Measurements from ENCODE around the gene STIM2.
"Not testable (repeated sequence)": the region's sequence is repeated elsewhere in the genome, so short reads cannot be mapped to it uniquely, and the experiment has no call there.

Gene STIM2

DNA sequence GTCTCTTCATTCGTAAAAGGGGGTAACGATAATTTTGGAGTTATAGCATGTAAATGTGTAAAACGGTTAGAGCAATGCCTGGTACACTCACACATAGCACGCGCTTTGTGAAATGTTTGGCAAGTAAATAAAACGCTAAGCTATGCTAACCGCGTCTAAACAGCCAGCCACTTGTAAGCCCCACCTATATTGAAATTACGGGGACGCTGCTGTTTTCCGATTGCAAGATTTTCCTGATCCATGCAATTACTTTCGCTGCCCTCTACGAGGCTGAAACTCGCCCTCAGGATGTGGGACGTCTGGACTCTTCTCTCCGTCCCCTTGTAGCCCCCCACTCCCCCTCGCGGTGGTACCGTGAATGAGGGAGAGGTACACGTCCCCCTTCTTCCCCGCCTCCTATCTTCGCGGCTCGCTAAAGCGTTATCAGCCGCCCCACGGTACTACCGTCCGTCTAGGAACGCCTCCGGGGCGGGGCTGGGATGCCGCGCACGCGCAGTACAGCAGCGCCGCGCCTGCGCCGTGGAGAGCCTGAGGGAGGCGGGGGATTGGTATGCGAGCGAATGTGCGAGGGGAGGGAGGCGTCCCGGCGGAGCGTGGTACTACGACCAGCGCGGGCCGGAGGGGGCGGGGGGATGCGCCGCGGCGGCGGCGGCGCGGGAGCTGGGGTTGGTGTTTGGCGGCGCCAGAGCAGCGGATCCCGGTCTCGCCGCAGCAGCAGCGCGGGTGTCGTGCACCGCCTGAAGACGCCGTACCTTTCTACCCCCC is at the start of gene STIM2:
TSS of gene STIM2 (plus strand) at position 685 of the 765 bp plus-strand sequence.
- DNase-seq: peak; percentile 72 to 99 (median 97)

DNA sequence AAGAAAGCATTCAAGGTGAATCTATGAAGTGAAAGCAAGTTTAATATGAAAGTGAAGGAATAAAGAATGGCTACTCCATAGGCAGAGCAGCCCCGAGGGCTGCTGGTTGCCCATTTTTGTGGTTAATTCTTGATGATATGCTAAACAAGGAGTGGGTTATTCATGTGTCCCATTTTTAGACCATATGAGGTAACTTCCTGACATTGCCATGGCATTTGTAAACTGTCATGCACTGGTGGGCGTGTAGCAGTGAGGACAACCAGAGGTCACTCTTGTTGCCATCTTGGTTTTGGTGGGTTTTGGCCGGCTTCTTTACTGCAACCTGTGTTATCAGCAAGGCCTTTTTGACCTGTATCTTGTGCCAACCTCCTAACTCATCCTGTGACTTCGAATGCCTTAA is 49.1 kb upstream of the STIM2 start:
- not testable (repeated sequence) for DNase-seq

DNA sequence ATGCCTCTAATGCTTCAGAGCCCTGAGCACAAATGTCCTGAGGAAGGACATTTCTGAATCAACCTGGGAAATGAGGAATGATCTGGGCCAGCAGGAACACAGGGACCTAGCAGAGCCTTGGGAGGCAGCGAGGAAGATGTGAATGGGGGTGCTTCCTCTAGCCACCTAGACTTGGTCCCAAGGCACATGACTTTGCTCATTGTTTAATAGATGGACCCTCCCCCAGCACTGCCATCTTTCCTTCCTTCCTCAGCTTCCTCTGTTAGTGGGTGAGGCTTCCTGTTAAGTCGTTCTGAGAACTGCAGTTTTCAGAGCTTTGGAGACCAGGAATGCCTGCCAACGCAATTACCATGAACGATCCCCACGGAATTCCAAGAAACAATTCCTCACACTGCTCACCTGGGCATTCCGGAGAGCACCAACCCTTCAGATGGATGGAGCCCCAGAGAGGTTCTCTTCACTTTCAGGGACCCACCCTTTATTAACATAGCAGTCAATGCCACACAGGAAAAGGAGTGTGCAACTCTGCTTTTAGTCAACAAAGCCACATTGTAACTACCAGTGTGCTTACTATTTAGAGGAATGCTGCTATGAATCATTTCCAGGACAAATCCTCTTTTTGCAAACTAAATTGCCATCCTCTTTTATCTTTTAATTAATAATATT is 48.5 kb upstream of the STIM2 start:
- no peak for DNase-seq

DNA sequence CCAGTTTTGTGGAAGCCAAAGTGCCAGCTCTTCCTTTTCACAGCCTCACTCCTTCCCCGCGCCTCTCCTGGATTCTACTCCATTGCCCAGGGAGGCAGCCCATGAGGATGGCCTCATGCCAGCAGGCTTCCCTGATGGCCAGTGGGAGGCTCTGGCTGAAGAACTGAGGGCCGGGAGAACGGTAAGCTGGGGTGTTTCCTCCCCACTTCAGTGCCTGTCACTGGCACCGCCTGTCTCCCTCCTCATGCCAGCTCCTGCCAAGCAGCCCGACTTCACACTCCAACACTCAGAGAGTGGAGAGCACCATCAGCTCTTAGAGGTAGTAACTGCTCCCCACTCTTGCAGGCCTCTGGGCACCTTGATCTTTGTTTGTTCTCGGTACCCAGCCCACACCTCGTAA is 46.9 kb upstream of the STIM2 start:
- peak in 3 of 56 donors; percentile 6 to 46 (median 8) for DNase-seq

DNA sequence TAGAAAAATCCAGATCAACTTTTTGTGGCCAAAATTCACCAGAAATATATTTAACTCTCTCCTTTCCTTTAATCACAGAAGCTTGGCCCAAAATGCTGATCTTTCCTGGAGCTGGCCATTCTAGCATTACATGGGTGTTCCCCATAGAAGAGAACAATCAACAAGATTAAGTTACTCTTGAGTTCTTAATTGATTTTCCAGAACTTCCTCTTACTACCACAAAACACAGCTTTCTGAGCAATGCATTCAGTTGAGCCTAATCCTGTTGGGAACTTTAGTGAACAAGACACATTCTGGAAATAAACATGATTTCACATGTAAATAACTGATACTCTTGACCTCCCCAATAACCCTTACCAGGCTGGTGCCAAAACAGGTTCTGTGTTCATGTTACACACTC is 45.4 kb upstream of the STIM2 start:
- no peak for DNase-seq

DNA sequence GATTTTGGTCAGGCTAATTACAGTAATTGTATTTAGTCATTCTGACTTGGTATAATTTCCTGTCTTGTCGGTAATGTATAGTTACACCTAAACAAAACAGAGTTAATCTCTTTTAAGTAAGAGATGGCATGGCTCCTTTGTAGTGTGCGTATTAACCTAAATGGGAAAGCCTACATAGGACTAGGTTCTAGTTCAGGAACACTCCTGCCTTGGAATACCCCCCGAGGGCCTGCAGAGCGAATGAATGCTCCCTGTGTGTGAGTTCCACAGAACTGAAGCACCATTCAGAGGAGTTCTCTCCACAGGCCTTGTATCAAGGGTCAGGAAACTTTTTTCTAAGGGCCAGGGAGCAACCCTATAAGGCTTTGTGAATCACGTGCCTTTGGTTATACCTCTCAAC is 44.9 kb upstream of the STIM2 start:
- no peak for DNase-seq

DNA sequence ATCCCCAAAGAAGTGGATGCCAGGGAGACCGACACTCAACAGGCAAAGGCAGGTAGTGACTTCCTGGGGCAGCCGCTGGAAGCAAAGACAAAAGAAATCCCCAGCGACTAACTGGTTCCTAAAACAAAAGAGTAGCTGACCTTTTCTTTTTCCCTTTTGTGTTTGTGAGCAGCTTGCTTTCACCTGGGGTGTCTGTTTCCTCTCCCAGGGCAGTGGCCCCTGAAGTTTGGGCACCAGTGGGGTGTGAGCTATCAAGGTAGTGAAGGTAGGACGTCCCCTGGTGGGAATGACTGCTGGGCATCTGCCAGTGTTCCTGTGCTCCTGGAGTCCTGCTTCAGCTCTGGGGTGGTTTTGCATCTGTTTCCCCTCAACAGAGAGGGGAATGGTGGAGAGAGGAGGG is 41.6 kb upstream of the STIM2 start:
- no peak for DNase-seq

DNA sequence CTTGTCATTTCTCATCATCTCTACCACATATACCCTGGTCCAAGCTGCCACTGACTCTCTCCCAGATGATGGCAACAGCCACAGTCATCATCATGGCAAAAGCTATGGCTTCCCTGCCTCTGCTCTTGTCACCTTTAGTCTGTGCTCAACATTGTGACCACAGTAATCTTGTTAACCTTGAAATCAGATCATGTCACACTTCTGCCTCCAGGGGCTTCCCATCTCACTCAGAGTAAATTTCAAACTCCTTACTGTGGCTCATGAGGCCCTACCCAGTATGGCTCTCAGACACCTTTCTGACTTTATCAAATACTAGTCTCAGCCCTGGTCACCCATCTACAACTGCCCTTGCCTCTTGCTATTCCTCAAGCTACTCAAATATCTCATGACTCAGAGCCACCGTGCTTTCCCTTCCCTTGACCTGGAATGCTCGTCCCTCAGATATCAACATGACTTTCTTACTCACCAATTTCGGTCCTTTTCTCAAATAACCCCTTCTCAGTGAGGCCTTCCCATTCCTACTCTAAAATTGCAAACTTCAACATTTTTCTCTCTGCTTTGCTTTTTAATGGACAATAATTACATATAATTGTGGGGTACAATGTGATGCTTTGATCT is 41.1 kb upstream of the STIM2 start:
- DNase-seq: no peak

DNA sequence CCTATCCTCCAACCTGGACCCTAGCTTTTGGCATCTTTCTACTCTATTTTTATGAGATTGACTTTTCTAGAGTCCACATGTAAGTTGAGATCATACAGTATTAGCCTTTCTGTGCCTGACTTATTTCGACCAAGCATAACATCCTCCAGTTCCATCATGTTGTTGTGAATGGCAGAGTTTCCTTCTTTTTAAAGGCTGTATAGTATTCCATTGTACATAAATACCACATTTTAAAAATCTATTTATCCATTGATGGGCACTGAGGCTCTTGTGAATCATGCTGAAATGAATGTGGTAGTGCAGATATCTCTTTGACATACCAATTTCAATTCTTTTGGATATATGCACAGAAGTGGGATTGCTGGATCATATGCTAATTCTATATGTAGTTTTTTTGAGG is 40.3 kb upstream of the STIM2 start:
- no peak for DNase-seq

DNA sequence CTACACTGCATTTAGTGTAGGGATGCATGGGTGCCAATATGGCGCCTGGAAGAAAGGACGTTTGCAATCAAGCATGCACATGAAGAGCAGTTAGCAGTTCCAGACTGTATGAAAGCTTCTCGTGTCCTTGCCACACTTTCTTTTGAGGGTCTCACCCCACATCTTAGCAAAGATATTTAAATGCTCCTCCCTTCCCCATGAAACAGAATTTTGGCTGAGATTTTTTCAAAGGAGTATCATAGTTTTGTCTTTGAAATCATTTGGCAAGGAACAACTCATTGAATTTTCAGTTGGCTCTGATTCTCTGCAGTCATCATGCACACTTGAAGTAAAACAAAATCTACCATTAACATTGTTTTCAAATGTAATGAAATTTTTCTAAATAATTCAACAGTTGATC is 39.6 kb upstream of the STIM2 start:
- no peak for DNase-seq

DNA sequence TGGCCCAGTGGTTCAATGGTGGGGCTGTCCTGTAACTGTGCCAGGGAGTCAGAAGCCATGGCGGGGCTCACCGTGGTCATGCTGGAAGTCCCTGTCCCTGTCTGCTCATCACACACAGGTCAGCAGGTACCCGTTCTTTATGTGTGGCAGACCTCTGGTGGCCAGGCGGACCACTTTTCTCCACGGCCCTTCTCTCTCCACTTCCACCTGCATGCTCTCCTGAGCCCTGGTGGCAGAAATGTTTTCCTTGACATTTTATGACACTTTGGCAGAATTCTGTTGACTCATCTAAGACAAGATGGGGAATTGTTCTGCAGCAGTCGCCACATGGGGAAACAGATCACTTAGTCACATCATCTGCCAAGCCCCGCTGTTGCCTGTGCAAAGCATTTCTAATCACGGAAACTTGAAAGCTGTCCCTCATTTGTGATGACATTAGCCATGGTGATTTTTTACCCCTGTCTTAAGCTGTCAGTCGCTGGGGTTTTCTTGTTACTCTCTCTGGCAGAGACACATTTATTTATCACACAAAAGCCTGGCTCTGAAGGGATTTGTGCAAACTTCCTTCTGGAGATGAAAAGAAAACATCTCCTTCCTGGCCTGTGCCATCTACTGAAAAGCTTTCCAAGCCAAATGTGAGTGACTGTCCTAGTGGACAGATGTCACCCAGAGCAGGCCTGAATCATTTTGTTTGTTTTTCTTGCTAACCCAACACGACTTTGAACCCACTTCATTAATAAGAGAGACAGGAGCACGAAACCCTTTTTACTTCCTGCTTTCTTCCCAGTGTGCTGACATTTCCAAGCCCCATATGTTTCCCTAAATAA is 38.8 kb upstream of the STIM2 start:
- no peak for DNase-seq

DNA sequence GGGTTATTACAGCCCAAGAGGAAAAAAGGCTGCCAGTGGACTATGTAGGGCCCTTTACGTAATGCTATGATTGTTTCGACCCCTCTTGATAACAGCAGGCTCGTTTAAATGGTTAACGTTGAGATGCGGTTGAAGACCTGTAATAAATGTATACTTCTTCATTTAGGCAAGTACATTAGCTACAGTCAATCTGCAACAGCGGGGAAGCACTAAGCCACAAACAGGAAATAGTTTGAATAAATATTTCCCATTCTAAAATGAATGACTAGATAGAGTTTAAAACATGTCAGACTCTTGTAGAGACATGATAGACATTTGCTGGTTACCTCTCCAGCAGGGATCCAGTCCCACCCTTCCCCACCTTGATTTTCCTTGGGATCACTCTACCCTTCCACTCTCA is 38.1 kb upstream of the STIM2 start:
- no peak for DNase-seq

DNA sequence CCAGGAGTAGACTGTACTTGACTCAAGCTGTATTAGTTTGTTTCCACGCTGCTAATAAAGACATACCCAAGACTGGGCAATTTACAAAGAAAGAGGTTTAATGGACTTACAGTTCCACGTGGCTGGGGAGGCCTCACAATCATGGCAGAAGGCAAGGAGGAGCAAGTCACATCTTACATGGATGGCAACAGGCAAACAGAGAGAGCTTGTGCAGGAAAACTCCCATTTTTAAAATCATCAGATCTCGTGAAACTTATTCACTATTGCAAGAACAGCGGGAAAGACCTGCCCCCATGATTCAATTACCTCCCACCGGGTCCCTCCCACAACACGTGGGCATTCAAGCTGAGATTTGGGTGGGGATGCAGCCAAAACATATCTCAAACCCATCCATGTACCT is 37.7 kb upstream of the STIM2 start:
- DNase-seq: not testable (repeated sequence)

DNA sequence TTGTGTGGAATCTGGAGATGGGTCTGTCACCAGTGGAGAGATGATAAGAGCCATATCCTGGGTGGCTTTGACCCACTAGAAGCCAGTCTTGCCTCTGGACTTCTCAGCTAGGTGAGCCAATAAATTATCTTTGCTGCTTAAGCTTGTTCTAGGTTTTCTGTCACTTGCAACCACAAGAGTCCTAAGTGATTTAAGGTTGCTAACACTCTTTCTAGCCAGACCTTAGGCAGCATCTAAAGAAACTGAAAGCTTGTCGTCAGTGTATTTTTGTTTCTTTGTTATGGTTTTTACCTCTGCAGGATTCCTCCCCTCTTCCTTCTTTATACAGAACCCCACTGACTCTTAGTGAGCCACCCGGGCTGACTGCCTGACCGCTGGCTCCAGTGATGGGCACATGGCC is 37.1 kb upstream of the STIM2 start:
- no peak for DNase-seq

DNA sequence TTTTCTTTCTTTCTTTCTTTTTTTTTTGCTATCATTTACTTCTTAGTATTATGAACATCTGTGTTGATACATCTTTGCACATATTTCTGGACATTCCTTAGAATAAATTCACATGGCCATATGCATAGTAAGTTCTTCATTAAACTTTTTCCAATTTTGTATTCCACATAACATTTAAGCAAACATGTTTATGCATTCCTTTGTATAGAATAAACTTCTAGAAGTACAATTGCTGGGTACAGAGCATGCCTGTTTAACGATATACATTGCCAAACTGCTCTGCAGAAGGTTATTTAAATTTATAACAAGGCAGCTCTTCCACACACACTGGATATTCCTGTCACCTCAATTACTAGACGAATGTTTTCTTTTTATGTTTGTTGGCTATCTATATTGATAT is 36.0 kb upstream of the STIM2 start:
- DNase-seq: no peak

DNA sequence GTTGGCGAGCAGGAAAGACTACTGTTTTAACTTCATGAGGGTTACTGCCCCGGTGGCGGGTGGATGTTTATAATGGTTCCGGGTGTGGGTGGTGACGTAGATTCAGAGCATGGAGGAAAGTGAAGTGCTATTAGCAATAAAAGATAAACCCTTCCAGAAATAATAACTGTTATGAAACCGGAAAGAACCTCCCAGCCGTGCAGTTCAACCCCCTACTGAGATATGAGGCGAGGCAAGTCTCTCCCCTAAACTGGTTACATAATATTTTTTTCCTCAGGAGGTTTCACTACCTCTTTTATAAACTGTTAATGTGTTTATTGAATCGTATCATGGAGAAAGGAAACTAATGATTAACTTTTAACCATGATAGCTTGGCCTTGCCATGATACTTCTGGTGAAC is 33.9 kb upstream of the STIM2 start:
- DNase-seq: no peak

DNA sequence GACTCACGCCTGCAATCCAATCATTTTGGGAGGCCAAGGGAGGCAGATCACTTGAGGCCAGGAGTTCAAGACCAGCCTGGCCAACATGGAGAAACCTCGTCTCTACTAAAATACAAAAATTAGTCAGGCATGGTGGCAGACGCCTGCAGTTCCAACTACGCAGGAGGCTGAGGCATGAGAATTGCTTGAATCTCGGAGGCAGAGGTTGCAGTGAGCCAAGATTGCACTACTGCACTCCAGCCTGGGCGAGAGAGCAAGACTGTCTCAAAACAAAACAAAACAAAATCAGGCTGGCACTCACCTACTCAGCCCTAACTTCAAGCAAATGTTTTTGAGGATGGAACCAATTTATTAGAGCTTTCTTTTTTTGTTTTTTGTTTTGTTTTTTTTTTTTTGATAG is 33.3 kb upstream of the STIM2 start:
- DNase-seq: not testable (repeated sequence)

DNA sequence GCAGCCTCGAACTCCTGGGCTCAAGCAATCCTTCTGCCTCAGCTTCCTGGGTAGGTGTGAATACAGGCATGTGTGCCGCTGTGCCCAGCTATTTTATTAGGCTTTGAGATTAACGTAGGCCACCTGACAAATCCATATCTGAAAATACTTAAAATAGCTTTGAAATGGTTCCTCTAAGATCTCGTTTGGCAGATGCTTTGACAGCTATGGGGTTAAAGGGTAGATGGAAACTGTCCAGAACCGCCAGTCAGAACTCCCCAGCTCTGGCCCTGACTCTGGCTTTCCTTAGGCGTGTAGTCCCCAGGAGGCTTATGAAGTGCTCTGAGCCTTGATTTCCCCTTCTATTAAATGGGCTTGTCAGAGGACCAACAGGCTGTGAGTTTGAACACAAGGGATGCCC is 32.8 kb upstream of the STIM2 start:
- DNase-seq: no peak

DNA sequence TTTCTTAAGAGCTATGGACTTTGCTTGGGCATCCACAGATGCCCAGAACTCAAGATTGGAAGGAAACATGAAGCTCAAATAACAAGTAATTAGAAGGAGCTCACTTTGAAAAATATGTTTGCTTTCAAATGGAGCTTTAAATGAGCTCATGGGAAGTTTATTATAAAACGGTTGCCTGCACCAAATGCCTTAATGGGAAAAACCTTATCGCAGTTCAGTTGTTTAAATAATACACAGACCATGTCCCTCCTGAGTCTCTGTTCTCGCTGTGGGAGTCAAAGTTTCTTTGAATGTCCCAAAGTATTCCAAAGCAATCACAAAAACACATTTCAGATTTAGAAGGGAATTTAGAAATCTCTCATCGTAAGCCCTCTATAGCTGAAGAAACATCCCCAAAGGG is 31.6 kb upstream of the STIM2 start:
- DNase-seq: no peak

DNA sequence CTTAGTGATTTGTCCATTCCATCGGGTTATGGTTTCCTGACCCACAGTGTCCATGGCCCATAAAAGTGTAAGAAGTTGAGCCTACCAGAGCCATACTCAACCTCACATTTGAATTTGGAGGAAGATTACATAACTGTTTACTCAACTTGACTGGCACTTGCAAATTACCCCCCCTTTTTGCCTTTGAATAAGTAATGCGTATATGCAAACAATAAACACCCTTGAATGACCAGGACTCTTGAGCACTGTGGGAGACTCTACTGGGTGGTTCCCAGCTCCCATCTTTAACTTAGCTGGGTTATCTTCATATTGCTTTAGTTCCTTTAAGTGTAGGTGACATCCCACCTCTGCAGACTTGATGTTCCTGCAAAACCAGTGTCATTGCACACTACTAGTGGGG is 30.6 kb upstream of the STIM2 start:
- no peak for DNase-seq

DNA sequence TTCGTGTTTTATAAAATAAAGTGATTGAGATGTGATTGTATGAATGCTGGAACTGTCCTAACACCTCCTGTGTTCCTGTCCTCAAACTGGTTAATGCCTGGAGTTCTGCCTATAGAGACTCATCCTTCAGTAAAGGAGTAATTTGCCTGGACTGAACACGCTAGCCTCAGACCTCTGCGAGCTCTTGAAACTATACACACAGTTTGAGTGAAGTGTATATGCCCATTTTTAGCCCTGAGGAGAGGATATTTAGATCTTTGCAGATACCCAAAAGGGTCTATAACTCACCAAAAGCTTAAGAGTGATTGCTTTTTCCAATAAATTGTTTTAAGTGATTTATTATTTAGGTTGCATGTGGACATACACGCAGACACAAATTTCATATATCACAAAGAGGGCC is 29.9 kb upstream of the STIM2 start:
- DNase-seq: no peak

DNA sequence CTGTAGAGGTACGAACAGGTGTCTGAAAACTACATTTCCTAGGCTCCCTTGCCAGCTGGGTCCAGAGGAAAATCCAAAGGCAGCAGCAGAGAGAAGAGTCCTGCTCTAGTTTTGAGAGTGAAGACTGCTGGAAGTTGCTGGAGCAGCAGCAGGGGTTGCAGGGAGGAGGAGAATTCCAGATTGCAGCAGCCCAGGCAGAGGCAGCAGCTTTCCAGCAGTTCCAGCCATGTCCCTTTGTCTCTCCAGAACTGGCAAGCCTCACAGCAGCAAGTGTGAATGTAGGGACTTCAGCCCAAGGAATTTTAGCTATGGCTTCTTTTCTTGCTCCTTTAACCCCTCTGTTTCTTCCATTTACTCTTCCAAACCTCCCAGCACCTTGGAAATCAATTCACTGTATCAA is 24.1 kb upstream of the STIM2 start:
- DNase-seq: no peak

Data from nucleus accumbens (tissue), 56 donors.